HG02852 (cell line): ENCODE results near the gene PHF13.

Experiments
- ATAC-seq: cut with Tn5 transposase; IDR thresholded peaks from one replicate; pipeline ENCODE4 v1.9.1; 2021; ENCODE audit warnings: mild to moderate bottlenecking, moderate library complexity; ENCODE audit not compliant: unreplicated experiment

The PHF13 gene

DNA sequence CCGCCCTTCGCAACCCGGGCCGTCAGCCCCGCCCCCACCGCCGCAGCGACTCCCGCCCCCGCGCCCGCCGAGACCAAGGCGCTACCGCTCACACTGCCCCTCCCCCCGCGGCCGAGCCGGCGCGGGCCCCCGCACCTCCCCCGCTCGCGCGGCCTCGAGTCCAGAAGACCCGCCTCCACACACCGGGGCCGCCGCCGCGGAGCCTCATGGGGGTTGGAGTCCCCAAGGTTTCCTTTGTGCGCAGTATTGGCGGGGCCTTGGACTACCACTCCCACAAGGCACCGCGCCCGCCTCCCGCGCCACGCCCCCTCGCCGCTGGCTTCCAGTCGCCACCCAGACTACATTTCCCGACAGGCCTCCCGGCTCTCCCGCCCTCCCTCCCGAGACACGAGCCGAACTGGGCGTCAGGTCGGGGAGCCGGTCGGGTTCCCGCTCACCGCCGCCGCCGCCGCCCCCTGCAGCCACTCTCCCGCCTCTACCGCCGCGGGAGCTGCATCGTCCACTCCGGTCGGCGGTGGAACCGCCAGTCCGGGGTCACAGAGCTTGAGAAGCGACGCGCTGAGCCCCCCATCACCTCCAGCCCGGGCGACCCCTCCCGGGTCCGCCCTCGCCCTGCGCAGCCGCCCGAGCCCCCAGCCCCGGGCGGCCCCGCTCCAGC is at the start of gene PHF13:
TSS of gene PHF13 (plus strand) at position 371 of the 658 bp plus-strand sequence. CDS start 336 bp downstream, outside the sequence.
- peak; percentile 88 for ATAC-seq

DNA sequence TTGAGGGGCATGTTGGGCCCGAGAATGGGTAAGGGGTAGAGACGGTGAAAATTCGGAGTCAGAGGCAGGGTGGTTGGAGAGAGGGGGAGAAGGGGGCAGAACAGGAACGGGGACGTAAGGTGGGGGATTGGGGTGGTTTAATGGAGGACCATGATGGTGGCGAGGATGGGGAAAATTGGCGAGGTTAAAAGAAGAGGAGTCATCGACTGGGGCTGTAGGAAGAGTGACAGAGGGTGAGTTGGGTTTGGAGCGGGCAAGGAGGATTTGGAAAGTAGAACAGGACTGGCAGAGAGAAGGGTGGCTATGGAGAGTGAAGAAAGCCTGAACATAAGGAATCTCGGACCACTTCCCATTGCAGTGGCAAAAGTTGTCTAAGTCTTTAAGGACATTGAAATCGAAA is 44.5 kb upstream of the PHF13 start:
- ATAC-seq, result no peak

DNA sequence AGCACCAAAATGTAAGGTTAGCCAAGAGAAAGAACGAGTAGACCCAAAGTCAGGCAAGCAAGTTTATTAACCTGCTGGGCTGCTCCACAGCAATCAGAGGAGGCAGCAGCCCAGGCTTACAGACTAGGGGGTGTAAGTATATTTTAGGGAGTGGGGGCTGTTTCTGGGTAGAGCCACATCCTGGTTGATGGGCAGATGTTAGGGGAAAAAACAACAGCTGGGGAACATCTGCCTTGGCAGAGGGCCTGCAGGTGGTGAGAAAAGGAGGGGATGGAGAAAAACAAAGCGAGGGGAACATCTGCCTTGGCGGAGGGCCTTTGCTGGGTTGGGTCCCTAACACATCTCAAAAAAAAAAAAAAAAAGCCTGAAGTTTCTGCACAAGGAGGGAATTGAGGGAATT is 43.4 kb upstream of the PHF13 start:
- no peak for ATAC-seq

DNA sequence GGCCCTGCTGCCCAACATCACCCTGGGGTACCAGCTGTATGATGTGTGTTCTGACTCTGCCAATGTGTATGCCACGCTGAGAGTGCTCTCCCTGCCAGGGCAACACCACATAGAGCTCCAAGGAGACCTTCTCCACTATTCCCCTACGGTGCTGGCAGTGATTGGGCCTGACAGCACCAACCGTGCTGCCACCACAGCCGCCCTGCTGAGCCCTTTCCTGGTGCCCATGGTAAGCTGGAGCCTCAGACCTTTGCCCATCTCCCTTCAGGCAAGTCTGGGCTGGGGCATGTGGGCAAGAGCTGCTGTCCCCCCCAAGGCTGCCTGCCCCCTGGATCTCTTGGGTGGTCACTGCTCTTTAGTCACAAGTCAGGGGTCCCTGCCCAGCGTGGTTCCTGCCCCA is 42.5 kb upstream of the PHF13 start:
- no peak for ATAC-seq

DNA sequence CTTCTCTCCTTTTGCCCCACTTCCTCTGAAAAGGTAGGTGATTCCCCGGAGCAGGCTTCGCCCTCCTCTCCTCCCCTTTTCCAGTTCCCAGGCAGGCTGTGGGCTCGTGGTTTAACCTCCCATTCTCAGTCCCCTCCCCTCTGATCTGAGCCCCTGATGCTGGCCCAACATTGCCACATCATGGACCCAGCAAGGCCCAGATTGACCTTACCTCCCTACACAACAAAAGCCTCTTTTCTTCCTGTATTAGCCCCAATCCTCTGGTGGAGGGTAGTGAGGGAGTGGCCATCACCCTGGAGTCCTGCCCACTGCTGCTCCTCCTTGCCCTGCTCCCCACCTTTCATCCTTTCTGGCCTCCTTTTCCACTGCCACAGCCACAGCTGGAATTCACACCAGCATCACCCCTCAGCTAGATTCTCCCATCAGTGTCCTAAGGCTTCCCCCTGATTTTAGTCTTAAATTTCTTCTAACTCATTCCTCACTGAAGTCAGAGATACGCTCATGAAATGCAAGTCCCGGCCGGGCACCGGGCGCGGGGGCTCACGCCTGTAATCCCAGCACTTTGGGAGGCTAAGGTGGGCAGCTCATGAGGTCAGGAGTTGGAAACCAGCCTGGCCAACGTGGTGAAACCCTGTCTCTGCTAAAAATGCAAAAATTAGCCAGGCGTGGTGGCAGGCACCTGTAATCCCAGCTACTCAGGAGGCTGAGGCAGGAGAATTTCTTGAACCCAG is 40.7 kb upstream of the PHF13 start:
- no peak for ATAC-seq

DNA sequence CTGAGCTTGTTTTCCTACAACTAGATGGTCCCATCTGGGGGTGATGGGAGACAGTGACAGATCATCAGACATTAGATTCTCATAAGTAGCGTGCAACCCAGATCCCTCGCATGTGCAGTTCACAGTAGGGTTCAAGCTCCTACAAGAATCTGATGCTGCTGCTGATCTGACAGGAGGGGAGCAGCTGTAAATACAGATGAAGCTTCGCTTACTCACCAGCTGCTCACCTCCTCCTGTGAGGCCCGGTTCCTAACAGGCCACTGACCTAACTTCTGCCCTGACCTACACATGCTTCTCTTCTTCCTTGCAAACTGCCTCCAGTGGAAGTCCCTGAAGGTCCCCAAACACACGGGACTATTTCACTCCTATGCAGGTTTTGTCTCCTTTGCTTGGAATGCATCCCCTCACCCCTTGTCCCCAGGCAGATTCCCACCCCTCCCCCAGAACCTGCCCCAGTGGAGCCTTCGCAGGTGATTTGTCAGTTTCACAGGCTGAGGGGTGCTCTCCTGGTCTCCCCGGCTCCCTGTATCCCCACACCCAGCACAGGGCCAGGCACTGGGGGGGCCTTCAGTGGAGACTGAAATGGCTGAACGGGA is 39.4 kb upstream of the PHF13 start:
- ATAC-seq, result no peak

DNA sequence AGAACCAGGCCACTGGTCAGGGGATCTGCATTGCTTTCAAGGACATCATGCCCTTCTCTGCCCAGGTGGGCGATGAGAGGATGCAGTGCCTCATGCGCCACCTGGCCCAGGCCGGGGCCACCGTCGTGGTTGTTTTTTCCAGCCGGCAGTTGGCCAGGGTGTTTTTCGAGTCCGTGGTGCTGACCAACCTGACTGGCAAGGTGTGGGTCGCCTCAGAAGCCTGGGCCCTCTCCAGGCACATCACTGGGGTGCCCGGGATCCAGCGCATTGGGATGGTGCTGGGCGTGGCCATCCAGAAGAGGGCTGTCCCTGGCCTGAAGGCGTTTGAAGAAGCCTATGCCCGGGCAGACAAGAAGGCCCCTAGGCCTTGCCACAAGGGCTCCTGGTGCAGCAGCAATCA is 38.7 kb upstream of the PHF13 start:
- ATAC-seq, result no peak

DNA sequence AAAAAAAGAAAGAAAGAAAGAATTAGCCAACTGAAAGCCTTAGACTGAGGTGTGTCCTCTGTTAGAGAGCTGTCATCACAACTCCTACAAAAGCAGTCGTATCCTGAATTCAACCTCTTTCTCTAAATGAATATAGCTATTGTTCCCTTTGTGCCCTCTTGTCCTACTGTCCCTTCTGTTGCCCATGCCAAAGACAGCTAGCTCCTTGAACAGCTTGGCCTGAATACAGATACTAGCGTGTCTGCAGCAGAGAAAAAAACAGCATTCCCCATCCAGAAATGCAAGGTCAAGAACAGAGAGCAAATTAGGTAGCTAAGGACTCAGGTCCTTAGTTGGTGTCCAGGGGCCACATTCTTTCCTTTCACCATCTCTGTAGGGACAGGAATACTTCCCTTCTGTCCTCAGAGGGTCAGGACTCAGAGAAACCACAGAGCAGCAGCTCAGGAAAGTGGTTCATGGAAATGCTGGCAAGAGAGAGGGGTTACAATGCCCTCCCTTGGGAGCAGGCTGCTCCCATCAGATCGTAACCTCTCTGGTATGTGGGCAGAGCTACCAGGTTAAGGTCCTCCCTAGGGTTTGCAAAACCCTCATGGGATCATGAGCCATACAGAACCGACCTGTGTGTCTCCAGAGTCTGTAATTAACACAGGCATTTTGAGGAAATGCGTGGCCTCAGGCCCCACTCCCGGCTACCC is 35.6 kb upstream of the PHF13 start:
- ATAC-seq, result no peak

DNA sequence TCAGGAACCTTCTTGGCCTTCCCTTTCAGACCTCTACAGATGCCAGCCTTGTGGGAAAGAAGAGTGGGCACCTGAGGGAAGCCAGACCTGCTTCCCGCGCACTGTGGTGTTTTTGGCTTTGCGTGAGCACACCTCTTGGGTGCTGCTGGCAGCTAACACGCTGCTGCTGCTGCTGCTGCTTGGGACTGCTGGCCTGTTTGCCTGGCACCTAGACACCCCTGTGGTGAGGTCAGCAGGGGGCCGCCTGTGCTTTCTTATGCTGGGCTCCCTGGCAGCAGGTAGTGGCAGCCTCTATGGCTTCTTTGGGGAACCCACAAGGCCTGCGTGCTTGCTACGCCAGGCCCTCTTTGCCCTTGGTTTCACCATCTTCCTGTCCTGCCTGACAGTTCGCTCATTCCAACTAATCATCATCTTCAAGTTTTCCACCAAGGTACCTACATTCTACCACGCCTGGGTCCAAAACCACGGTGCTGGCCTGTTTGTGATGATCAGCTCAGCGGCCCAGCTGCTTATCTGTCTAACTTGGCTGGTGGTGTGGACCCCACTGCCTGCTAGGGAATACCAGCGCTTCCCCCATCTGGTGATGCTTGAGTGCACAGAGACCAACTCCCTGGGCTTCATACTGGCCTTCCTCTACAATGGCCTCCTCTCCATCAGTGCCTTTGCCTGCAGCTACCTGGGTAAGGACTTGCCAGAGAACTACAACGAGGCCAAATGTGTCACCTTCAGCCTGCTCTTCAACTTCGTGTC is 34.7 kb upstream of the PHF13 start:
- no peak for ATAC-seq

DNA sequence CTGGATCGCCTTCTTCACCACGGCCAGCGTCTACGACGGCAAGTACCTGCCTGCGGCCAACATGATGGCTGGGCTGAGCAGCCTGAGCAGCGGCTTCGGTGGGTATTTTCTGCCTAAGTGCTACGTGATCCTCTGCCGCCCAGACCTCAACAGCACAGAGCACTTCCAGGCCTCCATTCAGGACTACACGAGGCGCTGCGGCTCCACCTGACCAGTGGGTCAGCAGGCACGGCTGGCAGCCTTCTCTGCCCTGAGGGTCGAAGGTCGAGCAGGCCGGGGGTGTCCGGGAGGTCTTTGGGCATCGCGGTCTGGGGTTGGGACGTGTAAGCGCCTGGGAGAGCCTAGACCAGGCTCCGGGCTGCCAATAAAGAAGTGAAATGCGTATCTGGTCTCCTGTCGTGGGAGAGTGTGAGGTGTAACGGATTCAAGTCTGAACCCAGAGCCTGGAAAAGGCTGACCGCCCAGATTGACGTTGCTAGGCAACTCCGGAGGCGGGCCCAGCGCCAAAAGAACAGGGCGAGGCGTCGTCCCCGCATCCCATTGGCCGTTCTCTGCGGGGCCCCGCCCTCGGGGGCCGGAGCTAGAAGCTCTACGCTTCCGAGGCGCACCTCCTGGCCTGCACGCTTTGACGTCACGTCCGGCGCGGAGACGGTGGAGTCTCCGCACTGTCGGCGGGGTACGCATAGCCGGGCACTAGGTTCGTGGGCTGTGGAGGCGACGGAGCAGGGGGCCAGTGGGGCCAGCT is 34.0 kb upstream of the PHF13 start, which contains the start of gene ZBTB48:
TSS of gene ZBTB48 (plus strand) at position 621 of the 745 bp plus-strand sequence. CDS start 616 bp downstream, outside the sequence.
- peak; percentile 97 for ATAC-seq

DNA sequence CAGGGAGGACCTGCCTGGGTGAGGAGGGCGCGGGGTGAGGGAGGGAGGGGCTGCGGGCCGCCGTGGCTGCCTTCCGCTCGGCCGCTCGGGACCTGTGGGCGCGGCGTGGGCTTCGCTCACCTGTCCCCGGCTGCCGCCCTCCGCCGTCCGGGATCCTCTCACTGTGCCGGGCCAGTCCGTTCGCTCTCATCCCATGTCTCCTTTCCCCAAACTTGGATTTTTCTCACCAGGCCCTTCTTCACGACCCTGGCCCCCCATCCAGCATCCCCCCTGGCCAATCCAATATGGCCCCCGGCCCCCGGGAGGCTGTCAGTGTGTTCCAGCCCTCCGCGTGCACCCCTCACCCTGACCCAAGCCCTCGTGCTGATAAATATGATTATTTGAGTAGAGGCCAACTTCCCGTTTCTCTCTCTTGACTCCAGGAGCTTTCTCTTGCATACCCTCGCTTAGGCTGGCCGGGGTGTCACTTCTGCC is 33.4 kb upstream of the PHF13 start:
- ATAC-seq, result peak; percentile 22

DNA sequence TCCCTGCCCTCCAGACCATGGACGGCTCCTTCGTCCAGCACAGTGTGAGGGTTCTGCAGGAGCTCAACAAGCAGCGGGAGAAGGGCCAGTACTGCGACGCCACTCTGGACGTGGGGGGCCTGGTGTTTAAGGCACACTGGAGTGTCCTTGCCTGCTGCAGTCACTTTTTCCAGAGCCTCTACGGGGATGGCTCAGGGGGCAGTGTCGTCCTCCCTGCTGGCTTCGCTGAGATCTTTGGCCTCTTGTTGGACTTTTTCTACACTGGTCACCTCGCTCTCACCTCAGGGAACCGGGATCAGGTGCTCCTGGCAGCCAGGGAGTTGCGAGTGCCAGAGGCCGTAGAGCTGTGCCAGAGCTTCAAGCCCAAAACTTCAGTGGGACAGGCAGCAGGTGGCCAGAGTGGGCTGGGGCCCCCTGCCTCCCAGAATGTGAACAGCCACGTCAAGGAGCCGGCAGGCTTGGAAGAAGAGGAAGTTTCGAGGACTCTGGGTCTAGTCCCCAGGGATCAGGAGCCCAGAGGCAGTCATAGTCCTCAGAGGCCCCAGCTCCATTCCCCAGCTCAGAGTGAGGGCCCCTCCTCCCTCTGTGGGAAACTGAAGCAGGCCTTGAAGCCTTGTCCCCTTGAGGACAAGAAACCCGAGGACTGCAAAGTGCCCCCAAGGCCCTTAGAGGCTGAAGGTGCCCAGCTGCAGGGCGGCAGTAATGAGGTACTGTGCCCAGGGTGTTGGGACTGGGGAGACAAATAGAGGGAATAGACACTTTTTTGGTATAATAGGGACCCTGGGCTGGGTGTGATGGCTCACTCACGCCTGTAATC is 32.7 kb upstream of the PHF13 start:
- ATAC-seq, result no peak

DNA sequence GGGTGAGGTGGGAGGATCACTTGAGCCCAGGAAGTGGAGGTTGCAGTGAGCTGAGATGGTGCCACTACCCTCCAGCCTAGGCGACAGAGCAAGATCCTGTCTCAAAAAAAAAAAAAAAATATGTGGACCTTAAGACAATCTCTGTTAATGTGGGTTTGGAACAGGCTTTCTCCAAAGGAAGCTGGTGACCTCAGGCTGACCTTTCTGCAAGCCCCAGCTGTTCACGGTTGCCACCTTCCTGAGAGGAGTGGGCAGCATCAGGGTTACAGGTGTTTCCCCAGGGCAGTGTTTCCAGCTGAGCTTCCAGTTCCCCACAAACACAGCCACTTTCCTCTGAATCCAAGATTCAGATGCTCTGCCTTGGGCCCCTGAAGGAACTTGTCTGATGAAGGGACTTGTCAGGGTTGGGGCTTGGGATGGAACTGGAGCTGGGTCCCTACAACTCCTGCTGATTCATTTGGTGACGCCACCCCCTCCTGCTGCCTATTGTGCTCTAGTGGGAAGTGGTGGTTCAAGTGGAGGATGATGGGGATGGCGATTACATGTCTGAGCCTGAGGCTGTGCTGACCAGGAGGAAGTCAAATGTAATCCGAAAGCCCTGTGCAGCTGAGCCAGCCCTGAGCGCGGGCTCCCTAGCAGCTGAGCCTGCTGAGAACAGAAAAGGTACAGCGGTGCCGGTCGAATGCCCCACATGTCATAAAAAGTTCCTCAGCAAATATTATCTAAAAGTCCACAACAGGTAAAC is 31.8 kb upstream of the PHF13 start:
- no peak for ATAC-seq

DNA sequence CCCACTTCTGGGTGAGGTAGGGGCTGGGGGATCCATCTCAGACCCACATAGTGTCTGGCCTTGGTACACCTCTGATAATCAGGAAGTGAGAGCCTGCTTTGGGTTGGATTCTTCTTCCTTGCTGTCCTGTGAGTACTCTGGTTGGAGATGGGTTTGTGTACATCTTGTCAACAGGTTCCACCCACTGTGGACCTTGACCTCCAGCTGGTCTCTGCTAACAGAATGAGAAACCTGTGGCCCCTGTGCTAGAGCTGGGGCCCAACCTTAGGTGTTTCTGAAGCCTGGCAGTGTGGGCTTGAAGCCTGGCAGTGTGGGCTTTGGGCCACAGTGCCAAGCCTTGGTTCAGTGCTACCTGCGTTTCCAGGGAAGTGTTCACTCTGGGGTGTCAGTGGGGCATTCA is 31.2 kb upstream of the PHF13 start:
- ATAC-seq, result no peak

DNA sequence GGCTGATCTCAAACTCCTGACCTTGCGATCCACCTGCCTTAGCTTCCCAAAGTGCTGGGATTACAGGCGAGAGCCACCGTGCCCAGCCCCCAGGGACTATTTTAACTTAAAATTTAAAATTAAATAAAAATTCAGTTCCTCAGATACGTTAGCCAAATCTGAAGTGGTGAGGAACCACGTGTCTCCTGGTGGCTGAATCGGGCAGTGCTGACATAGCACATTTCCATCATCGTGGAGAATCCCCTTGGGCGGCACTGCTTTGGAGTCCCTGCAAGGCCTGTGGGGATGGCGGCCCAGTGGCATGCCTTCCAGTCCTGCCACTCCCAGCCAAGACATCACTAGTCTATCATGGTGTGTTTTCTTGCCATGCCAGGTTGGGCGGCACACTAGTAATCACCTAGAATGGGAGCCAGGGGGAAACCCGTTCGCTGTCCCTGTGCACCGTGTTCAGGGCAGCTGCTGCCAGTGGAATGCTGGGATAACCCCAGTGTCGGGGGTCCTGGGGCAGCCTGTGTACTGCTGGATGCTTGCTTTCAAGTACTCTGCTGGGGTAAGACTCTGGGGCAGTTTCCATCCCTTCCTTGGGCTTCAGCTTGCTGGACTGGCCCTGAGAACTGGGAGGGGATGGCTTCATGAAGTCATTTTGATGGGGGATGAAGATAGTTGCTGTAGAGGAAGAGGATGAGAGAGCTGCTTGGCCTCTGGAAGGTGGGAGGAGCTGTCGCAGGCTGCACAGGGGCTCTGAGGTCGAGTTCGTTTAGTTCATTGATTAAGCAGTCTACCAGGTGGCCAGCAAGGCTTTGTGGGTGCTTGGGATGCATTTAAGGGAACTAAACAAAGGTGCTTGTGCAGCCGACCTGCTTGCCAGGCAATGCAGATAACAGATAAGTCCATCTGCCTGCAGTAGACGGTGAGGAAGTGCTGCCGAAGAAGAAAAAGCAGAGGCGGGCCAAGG is 29.1 kb upstream of the PHF13 start:
- no peak for ATAC-seq

DNA sequence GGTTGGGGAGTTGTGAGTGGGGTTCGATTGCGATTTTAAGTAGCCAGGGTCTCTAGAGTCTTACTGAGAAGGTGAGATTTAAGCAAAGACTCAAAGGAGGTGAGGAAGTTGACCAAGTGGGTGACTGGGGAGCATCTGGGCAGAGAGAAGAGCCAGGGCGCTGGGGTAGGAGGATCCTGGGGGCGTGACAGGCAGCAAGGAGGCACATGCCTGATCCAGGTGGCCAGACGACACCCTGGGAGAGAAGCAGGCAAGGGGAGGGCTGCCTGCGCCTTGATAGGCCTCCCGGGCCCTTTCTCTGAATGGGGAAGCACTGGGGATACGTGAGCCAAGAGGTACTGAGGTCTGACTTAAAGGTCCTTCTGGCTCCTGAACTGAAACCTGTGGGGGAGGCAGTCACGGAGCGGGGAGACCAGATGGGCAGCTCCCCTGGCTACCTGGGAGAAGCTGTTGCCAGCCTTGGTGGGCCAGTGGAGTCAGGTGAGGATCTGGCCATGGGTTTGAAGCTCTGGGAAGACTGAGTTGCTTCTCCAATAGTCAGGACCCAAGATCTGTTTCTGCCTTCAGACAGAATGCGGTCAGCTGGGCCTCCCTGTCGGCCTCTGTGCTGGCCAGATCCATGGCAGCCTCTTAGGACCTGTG is 28.3 kb upstream of the PHF13 start:
- no peak for ATAC-seq

DNA sequence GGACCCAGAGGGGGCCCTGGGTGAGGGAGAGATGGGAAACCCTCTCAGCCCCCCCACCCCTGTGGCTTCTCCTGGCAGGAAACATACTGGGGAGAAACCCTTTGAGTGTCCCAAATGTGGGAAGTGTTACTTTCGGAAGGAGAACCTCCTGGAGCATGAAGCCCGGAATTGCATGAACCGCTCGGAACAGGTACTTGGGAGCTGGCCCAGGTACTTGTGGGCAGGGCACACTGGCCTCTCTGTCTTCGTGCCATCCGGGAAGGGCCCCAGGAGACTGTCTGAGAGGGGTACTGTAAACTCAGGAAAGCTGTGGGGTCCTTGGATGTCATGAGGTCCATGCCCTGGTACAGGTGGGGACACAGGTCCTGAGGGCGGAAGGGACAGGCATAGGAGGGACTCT is 27.7 kb upstream of the PHF13 start:
- ATAC-seq, result no peak
